Tibial nerve (tissue), 4 donors: ENCODE results near the gene EML6. TPM values are rescaled to one million over a fixed set of nuclear protein-coding genes. Genes with fewer than 3 reads are reported as not detected.

Experiments
- DNase-seq, 2 donors: peaks; one replicate each; pipeline ENCODE4 v3.0.0-alpha.2; 2019; ENCODE audit warnings: low spot score in 2 of 2
- H3K27ac ChIP-seq, 4 donors: fragments of 200-600 bp; sonication (generic) in 3 of 4; one replicate each; pipeline ENCODE4 v1.5.1; 2017 to 2019; ENCODE audit warnings: mild to moderate bottlenecking in 1 of 4
- H3K27me3 ChIP-seq, 2 donors: fragments of 200-600 bp; sonication (generic) in 1 of 2; one replicate each; pipeline versions ENCODE4 v1.5.1 to v1.6.0; 2017 to 2019
- H3K36me3 ChIP-seq, 3 donors: fragments of 200-600 bp; sonication (generic); one replicate each; pipeline ENCODE4 v1.5.1; 2018 to 2019
- H3K4me1 ChIP-seq, 4 donors: fragments of 200-600 bp; sonication (generic) in 3 of 4; one replicate each; pipeline ENCODE4 v1.5.1; 2017 to 2019
- H3K4me3 ChIP-seq, 4 donors: fragments of 200-600 bp; sonication (generic) in 3 of 4; one replicate each; pipeline ENCODE4 v1.5.1; 2017 to 2019; ENCODE audit warnings: mild to moderate bottlenecking in 1 of 4, moderate library complexity in 1 of 4
- H3K9me3 ChIP-seq, 4 donors: fragments of 200-600 bp; sonication (generic) in 3 of 4; one replicate each; pipeline ENCODE4 v1.5.1; 2017 to 2019
- EP300 ChIP-seq, 2 donors: sonication (generic); formaldehyde crosslinking; IDR thresholded peaks; one replicate each; pipeline ENCODE4 v1.6.1; 2017; ENCODE audit warnings: antibody characterized with exemption in 2 of 2, mild to moderate bottlenecking in 1 of 2
- POLR2A ChIP-seq, 2 donors: fragments of 450-650 bp; IDR thresholded peaks; one replicate each; pipeline ENCODE4 v1.6.1; 2017; ENCODE audit warnings: antibody characterized with exemption in 2 of 2, mild to moderate bottlenecking in 2 of 2, moderate library complexity in 2 of 2
- WGBS, 2 donors: methylation state at CpG; one replicate each; pipeline ENCODE4 v1.1.5; 2018; 5-methylcytosine and 5-hydroxymethylcytosine counted together
- total RNA-seq, 4 donors: library from RNA; depleted of rRNA; stranded (reverse); fragments of >200 nt; gene quantifications; one replicate each; pipeline ENCODE4 v1.1.0, GENCODE V29; 2016
- TF ChIP-seq, protein P1 (sequence below), 5 experiments: fragments of 200-600 bp in 3 of 5; fragments of 450-650 bp in 2 of 5; sonication (generic) in 3 of 5; IDR thresholded peaks; one replicate each; pipeline ENCODE4 v1.5.1; 2016 to 2019; ENCODE audit warnings: antibody characterized with exemption in 5 of 5, mild to moderate bottlenecking in 3 of 5, moderate library complexity in 2 of 5

The EML6 gene
- total RNA-seq, 4 donors from 2014 or later: 0.60 to 18.0 (median 0.93) TPM

DNA sequence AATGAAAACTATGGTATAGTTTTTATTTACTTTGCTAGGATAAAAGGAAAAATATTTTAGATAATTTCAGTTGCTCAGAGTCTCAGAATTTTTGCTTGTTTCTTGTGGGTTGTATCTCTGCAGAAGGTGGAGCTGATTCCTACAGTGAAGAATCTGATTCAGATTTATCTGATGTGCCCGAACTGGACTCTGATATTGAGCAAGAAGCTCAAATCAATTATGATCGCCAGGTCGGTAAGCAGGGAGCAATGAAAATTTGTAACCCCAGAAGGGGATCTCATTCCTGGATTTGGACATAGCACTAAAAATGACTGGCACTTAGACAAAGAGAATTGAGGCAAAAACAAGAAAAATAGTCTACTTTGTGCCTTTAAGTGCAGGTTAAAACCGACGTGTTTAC lies 140.2 kb downstream of the EML6 start:
- DNase-seq: no peak
- TF ChIP-seq POLR2A (IDR thresholded peaks at IDR 0.05): no peak
- TF ChIP-seq, protein P1, sequence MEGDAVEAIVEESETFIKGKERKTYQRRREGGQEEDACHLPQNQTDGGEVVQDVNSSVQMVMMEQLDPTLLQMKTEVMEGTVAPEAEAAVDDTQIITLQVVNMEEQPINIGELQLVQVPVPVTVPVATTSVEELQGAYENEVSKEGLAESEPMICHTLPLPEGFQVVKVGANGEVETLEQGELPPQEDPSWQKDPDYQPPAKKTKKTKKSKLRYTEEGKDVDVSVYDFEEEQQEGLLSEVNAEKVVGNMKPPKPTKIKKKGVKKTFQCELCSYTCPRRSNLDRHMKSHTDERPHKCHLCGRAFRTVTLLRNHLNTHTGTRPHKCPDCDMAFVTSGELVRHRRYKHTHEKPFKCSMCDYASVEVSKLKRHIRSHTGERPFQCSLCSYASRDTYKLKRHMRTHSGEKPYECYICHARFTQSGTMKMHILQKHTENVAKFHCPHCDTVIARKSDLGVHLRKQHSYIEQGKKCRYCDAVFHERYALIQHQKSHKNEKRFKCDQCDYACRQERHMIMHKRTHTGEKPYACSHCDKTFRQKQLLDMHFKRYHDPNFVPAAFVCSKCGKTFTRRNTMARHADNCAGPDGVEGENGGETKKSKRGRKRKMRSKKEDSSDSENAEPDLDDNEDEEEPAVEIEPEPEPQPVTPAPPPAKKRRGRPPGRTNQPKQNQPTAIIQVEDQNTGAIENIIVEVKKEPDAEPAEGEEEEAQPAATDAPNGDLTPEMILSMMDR (IDR thresholded peaks at IDR 0.05): no peak
- TF ChIP-seq EP300 (IDR thresholded peaks at IDR 0.05): no peak
- WGBS, 2 donors: 73 to 81% methylated on average over 5 of the region's 5 CpGs

GRCh38 chr2:54864096-54864495 lies 140.6 kb downstream of the EML6 start:
- H3K27me3 ChIP-seq: no peaks in the 10 kb centered on the region
- no peak overlapping the region for H3K27ac ChIP-seq
- H3K36me3 ChIP-seq: no peaks in the 10 kb centered on the region
- no peak overlapping the region for H3K4me3 ChIP-seq
- WGBS, 2 donors: 60 to 68% methylated on average over 1 of the region's 1 CpG
- no peak for DNase-seq
- no peaks in the 10 kb centered on the region for H3K4me1 ChIP-seq
- H3K9me3 ChIP-seq: no peaks in the 10 kb centered on the region
- TF ChIP-seq POLR2A (IDR thresholded peaks at IDR 0.05) (no peak), EP300 (IDR thresholded peaks at IDR 0.05) (no peak)
- TF ChIP-seq, protein P1 (IDR thresholded peaks at IDR 0.05): no peak

More for the DNA sequence above, 140.2 kb downstream of the EML6 start:
- no peaks in the 10 kb centered on the region for H3K4me1 ChIP-seq
- no peaks in the 10 kb centered on the region for H3K27me3 ChIP-seq
- H3K36me3 ChIP-seq: no peaks in the 10 kb centered on the region
- no peak overlapping the region for H3K27ac ChIP-seq
- no peaks in the 10 kb centered on the region for H3K9me3 ChIP-seq
- H3K4me3 ChIP-seq: no peak overlapping the region

GRCh38 chr2:54864727-54865126 lies 141.3 kb downstream of the EML6 start:
- Histone ChIP-seq H3K36me3 (no peaks in the 10 kb centered on the region), H3K27me3 (no peaks in the 10 kb centered on the region), H3K9me3 (no peaks in the 10 kb centered on the region), H3K27ac (no peak overlapping the region), H3K4me1 (no peaks in the 10 kb centered on the region), H3K4me3 (no peak overlapping the region)
- TF ChIP-seq EP300 (IDR thresholded peaks at IDR 0.05) (no peak), POLR2A (IDR thresholded peaks at IDR 0.05) (no peak)
- TF ChIP-seq, protein P1 (IDR thresholded peaks at IDR 0.05): no peak
- 69 to 79% methylated on average over 5 of the region's 5 CpGs for WGBS, 2 donors
- no peak for DNase-seq

DNA sequence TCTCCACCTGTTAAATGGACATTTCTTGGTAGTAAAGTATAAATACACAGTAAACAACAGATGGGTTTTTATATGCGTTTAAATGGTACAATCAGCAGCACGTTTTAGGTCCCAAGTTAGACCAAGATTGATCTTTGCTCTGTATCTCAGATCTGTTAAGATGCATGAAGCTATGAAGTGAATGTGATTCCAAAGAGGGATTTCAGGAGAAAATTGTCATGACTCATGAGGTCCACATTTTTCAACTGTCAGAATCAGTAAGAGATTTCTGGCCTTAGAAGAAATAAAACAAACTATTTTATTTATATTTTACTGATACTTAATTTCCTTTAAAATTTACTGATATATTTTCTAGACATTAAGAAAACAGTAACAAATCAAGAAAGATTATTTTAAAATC lies 142.7 kb downstream of the EML6 start:
- WGBS, 2 donors: 85 to 90% methylated on average over 2 of the region's 2 CpGs
- no peak overlapping the region for H3K27ac ChIP-seq
- no peaks in the 10 kb centered on the region for H3K27me3 ChIP-seq
- TF ChIP-seq, protein P1 (IDR thresholded peaks at IDR 0.05): no peak
- TF ChIP-seq EP300 (IDR thresholded peaks at IDR 0.05) (no peak), POLR2A (IDR thresholded peaks at IDR 0.05) (no peak)
- no peak overlapping the region for H3K4me3 ChIP-seq
- H3K9me3 ChIP-seq: no peaks in the 10 kb centered on the region
- no peaks in the 10 kb centered on the region for H3K36me3 ChIP-seq
- no peak for DNase-seq
- no peaks in the 10 kb centered on the region for H3K4me1 ChIP-seq

GRCh38 chr2:54866868-54867267 lies 143.4 kb downstream of the EML6 start:
- WGBS, 2 donors: 68 to 76% methylated on average over 5 of the region's 5 CpGs
- Histone ChIP-seq H3K4me3 (no peak overlapping the region), H3K4me1 (no peaks in the 10 kb centered on the region), H3K9me3 (no peaks in the 10 kb centered on the region), H3K27me3 (no peaks in the 10 kb centered on the region), H3K36me3 (no peaks in the 10 kb centered on the region), H3K27ac (no peak overlapping the region)
- TF ChIP-seq EP300 (IDR thresholded peaks at IDR 0.05): no peak
- TF ChIP-seq, protein P1 (IDR thresholded peaks at IDR 0.05): no peak
- no peak for TF ChIP-seq POLR2A (IDR thresholded peaks at IDR 0.05)
- DNase-seq: no peak
